ENCODE data around the gene ESYT3.

DNA sequence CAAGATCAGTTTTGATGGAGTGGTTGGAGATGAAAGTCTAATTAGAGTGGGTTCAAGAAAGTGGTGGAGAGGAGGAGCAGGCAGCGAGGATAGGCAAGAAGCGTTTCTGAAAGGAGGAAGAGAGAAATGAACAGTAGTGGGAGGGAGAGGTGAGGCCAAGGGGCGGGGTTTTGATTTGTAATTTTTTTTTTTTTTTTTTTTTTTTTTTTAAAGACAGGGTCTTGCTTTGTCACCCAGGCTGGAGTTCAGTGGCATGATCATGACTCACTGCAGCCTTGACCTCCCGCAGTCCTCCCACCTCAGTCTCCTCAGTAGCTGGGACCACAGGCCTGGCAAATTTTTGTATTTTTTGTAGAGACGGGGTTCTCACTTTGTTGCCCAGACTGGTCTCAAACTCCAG, 49.4 kb upstream of the ESYT3 start:
- TF ChIP-seq, protein P1, sequence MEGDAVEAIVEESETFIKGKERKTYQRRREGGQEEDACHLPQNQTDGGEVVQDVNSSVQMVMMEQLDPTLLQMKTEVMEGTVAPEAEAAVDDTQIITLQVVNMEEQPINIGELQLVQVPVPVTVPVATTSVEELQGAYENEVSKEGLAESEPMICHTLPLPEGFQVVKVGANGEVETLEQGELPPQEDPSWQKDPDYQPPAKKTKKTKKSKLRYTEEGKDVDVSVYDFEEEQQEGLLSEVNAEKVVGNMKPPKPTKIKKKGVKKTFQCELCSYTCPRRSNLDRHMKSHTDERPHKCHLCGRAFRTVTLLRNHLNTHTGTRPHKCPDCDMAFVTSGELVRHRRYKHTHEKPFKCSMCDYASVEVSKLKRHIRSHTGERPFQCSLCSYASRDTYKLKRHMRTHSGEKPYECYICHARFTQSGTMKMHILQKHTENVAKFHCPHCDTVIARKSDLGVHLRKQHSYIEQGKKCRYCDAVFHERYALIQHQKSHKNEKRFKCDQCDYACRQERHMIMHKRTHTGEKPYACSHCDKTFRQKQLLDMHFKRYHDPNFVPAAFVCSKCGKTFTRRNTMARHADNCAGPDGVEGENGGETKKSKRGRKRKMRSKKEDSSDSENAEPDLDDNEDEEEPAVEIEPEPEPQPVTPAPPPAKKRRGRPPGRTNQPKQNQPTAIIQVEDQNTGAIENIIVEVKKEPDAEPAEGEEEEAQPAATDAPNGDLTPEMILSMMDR (conservative IDR thresholded peaks at IDR 0.05; ENCODE audit: low read length), result no peak
- TF ChIP-seq EZH2phosphoT487 (IDR thresholded peaks at IDR 0.05; ENCODE audit: borderline replicate concordance, low read depth, low read length), result no peak

All from OCI-LY7 (cell line).